IMR-90 (cell line): ENCODE measurements around the gene ADAMTSL2. TPM values are rescaled to one million over a fixed set of nuclear protein-coding genes. Genes with fewer than 3 reads are reported as not detected.

Source experiments
- ATAC-seq: fragments of 200-7000 bp; cut with Tn5 transposase; 2 replicates; pipeline ENCODE4 v1.9.1; 2020; ENCODE audit warnings: low read depth, mild to moderate bottlenecking, moderate library complexity
- BruUV-seq: library from RNA; stranded (reverse); fragments of 400-500 nt; replicated peaks from 2 replicates; lab custom pipeline; 2021; lab: Mats Ljungman, UMichigan
- CTCF ChIA-PET: fragments of 300-600 bp; formaldehyde crosslinking; extraction: SDS; loops from one replicate; lab custom pipeline; 2021; ENCODE audit warnings: antibody characterized with exemption; lab: Yijun Ruan, JAX
- POLR2A ChIA-PET: fragments of 300-600 bp; sonication (Branson Sonifier 250); formaldehyde crosslinking; loops from one replicate; lab custom pipeline; 2022; ENCODE audit warnings: antibody characterized with exemption; ENCODE audit not compliant: unreplicated experiment; lab: Charles Lee
- DNase-seq: peaks from one replicate; pipeline ENCODE4 v3.0.0; 2013
- H2AFZ ChIP-seq: replicated peaks from 2 replicates; pipeline ENCODE3; 2013; ENCODE audit warnings: low read length, mild to moderate bottlenecking; ENCODE audit not compliant: poor library complexity
- H2AK5ac ChIP-seq: 2 replicates; pipeline ENCODE4 v1.6.1; 2013; ENCODE audit warnings: low read depth, low read length, inconsistent platforms
- H2AK9ac ChIP-seq: replicated peaks from 2 replicates; pipeline ENCODE3; 2013; ENCODE audit warnings: mild to moderate bottlenecking, low read depth, low read length, moderate library complexity; ENCODE audit not compliant: poor library complexity
- H2BK120ac ChIP-seq: 2 replicates; pipeline ENCODE4 v1.6.1; 2013; ENCODE audit warnings: low read depth, low read length, inconsistent platforms
- H2BK15ac ChIP-seq: 3 replicates; pipeline ENCODE4 v1.6.1; 2013; ENCODE audit warnings: low read depth, low read length, inconsistent platforms
- H2BK20ac ChIP-seq: 2 replicates; pipeline ENCODE4 v1.6.1; 2013; ENCODE audit warnings: low read depth, mild to moderate bottlenecking, inconsistent platforms, low read length, moderate library complexity
- H2BK5ac ChIP-seq: 2 replicates; pipeline ENCODE4 v1.6.1; 2013; ENCODE audit warnings: mild to moderate bottlenecking, low read depth, low read length, inconsistent platforms; ENCODE audit not compliant: poor library complexity, severe bottlenecking
- H3K14ac ChIP-seq: replicated peaks from 2 replicates; pipeline ENCODE4 v1.6.1; 2013; ENCODE audit warnings: low read depth, low read length, inconsistent platforms
- H3K18ac ChIP-seq: 2 replicates; pipeline ENCODE4 v1.6.1; 2013; ENCODE audit warnings: low read depth, low read length, control low read depth
- H3K23ac ChIP-seq: 2 replicates; pipeline ENCODE4 v1.6.1; 2013; ENCODE audit warnings: low read depth, low read length, inconsistent platforms
- H3K27ac ChIP-seq: 2 replicates; pipeline ENCODE4 v1.5.1; 2013; ENCODE audit warnings: mild to moderate bottlenecking, control low read depth, low read length; ENCODE audit not compliant: insufficient read depth
- H3K27me3 ChIP-seq: 2 replicates; pipeline ENCODE4 v1.6.1; 2013; ENCODE audit warnings: low read length; ENCODE audit not compliant: control insufficient read depth, insufficient read depth
- H3K36me3 ChIP-seq: 2 replicates; pipeline ENCODE4 v1.6.1; 2013; ENCODE audit warnings: low read length, mixed read lengths; ENCODE audit not compliant: control insufficient read depth, insufficient read depth
- H3K4ac ChIP-seq: 2 replicates; pipeline ENCODE4 v1.6.1; 2013; ENCODE audit warnings: low read depth, low read length, inconsistent platforms
- H3K4me1 ChIP-seq: 2 replicates; pipeline ENCODE4 v1.6.1; 2013; ENCODE audit warnings: low read length, mixed read lengths; ENCODE audit not compliant: control insufficient read depth, insufficient read depth
- H3K4me2 ChIP-seq: 2 replicates; pipeline ENCODE4 v1.6.1; 2013; ENCODE audit warnings: low read depth, mild to moderate bottlenecking, control low read depth, low read length, moderate library complexity
- H3K4me3 ChIP-seq: 2 replicates; pipeline ENCODE4 v1.5.1; 2013; ENCODE audit warnings: low read depth, mild to moderate bottlenecking, control low read depth, low read length, moderate library complexity; ENCODE audit not compliant: insufficient read depth
- H3K56ac ChIP-seq: 2 replicates; pipeline ENCODE4 v1.6.1; 2013; ENCODE audit warnings: low read length, inconsistent platforms; ENCODE audit not compliant: insufficient read depth; ENCODE audit errors: extremely low read depth
- H3K79me1 ChIP-seq, 2 experiments: 2 replicates each; pipeline ENCODE4 v1.6.1; 2013; ENCODE audit warnings: low read length in 2 of 2, inconsistent platforms in 1 of 2, low read depth in 1 of 2
- H3K9ac ChIP-seq: 2 replicates; pipeline ENCODE4 v1.6.1; 2013; ENCODE audit warnings: low read depth, low read length, control low read depth
- H3K9me1 ChIP-seq: 2 replicates; pipeline ENCODE4 v1.6.1; 2013; ENCODE audit warnings: low read length, inconsistent platforms; ENCODE audit not compliant: insufficient read depth
- H3K9me3 ChIP-seq: 2 replicates; pipeline ENCODE4 v1.6.1; 2013; ENCODE audit warnings: low read length; ENCODE audit not compliant: control insufficient read depth, insufficient read depth
- H4K20me1 ChIP-seq: 2 replicates; pipeline ENCODE4 v1.6.1; 2013; ENCODE audit warnings: low read length, inconsistent platforms; ENCODE audit not compliant: insufficient read depth
- H4K5ac ChIP-seq: 2 replicates; pipeline ENCODE4 v1.6.1; 2013; ENCODE audit warnings: mild to moderate bottlenecking, low read depth, low read length, control low read depth
- H4K8ac ChIP-seq, 2 experiments: 2 replicates each; pipeline ENCODE4 v1.6.1; 2013; ENCODE audit warnings: low read depth in 2 of 2, low read length in 2 of 2, control low read depth in 1 of 2, inconsistent platforms in 1 of 2
- H4K91ac ChIP-seq: 2 replicates; pipeline ENCODE4 v1.6.1; 2013; ENCODE audit warnings: low read depth, low read length, inconsistent platforms; ENCODE audit not compliant: insufficient read depth
- BHLHE40 ChIP-seq: fragments of 150-350 bp; IDR thresholded peaks from 2 replicates; pipeline ENCODE4 v1.6.1; 2016; ENCODE audit warnings: mild to moderate bottlenecking, low read depth, low read length
- CEBPB ChIP-seq: IDR thresholded peaks from 2 replicates; pipeline ENCODE4 v1.6.1; 2012; ENCODE audit warnings: low read depth, low read length, improper control_type of control experiment
- CHD1 ChIP-seq: IDR thresholded peaks from 2 replicates; pipeline ENCODE4 v1.6.1; 2012; ENCODE audit warnings: low read depth, low read length, improper control_type of control experiment
- CTCF ChIP-seq: conservative IDR thresholded peaks from 2 replicates; pipeline ENCODE4 v1.5.1; 2012; ENCODE audit warnings: mild to moderate bottlenecking, low read depth, low read length, improper control_type of control experiment
- ELK1 ChIP-seq: fragments of 150-350 bp; IDR thresholded peaks from 2 replicates; pipeline ENCODE4 v1.6.1; 2016; ENCODE audit warnings: low read depth, mild to moderate bottlenecking, low read length, moderate library complexity, borderline replicate concordance
- FOS ChIP-seq: fragments of 150-350 bp; IDR thresholded peaks from 2 replicates; pipeline ENCODE4 v1.6.1; 2016; ENCODE audit warnings: low read depth, low read length
- MAZ ChIP-seq: IDR thresholded peaks from 2 replicates; pipeline ENCODE4 v1.6.1; 2012; ENCODE audit warnings: low read depth, mild to moderate bottlenecking, low read length, improper control_type of control experiment, moderate library complexity, borderline replicate concordance
- MXI1 ChIP-seq: IDR thresholded peaks from 2 replicates; pipeline ENCODE4 v1.6.1; 2012; ENCODE audit warnings: low read depth, mild to moderate bottlenecking, low read length, moderate library complexity, borderline replicate concordance
- NFE2L2 ChIP-seq: fragments of 150-350 bp; IDR thresholded peaks from 2 replicates; pipeline ENCODE4 v1.6.1; 2016; ENCODE audit warnings: low read depth, mild to moderate bottlenecking, low read length
- POLR2A ChIP-seq: IDR thresholded peaks from 2 replicates; pipeline ENCODE4 v1.6.1; 2012; ENCODE audit warnings: mild to moderate bottlenecking, low read depth, low read length
- RAD21 ChIP-seq: IDR thresholded peaks from 2 replicates; pipeline ENCODE4 v1.6.1; 2012; ENCODE audit warnings: low read length, improper control_type of control experiment
- RCOR1 ChIP-seq: IDR thresholded peaks from 2 replicates; pipeline ENCODE4 v1.6.1; 2012; ENCODE audit warnings: mild to moderate bottlenecking, low read length, improper control_type of control experiment; ENCODE audit not compliant: insufficient replicate concordance
- SMC3 ChIP-seq: fragments of 150-350 bp; IDR thresholded peaks from 2 replicates; pipeline ENCODE4 v1.6.1; 2016; ENCODE audit warnings: low read depth, mild to moderate bottlenecking, antibody characterized with exemption, low read length, moderate library complexity
- USF2 ChIP-seq: fragments of 150-350 bp; IDR thresholded peaks from 2 replicates; pipeline ENCODE4 v1.6.1; 2017; ENCODE audit warnings: mild to moderate bottlenecking, antibody characterized with exemption, low read length, low read depth
- WGBS, 2 experiments: methylation state at CpG; one replicate each; pipeline versions ENCODE4 v1.1.5 to v1.1.7; 2013; ENCODE audit warnings: missing lambda C conversion rate in 2 of 2; ENCODE audit not compliant: insufficient read length in 1 of 2; ENCODE audit errors: extremely low coverage in 2 of 2; 5-methylcytosine and 5-hydroxymethylcytosine counted together
- dilution Hi-C: fragments of 300-500 bp; cut with HindIII; formaldehyde crosslinking; loops from one replicate; pipeline ENCODE4 v1.14.3; 2018; ENCODE audit warnings: low sequenced_read_pairs; ENCODE audit not compliant: unreplicated experiment
- in situ Hi-C: fragments of 300-500 bp; cut with MboI; formaldehyde crosslinking; loops from 3 replicates; pipeline ENCODE4 v1.14.3; 2019; ENCODE audit warnings: low sequenced_read_pairs, inconsistent platforms, mixed read lengths
- intact Hi-C: fragments of 100-400 bp; cut with micrococcal nuclease; formaldehyde crosslinking; loops from 2 replicates; pipeline ENCODE4 v1.10.0; 2022
- polyA plus RNA-seq, 3 experiments: library from polyadenylated mRNA; depleted of rRNA; stranded (reverse); fragments of >200 nt; gene quantifications; 2 replicates each; pipeline ENCODE4 v1.2.3, GENCODE V29; 2012; ENCODE audit warnings: low replicate concordance in 1 of 3
- total RNA-seq: library from RNA; depleted of rRNA; stranded (reverse); fragments of >200 nt; gene quantifications from 2 replicates; pipeline ENCODE4 v1.2.3, GENCODE V29; 2012

ADAMTSL2 gene
- total and polyA plus RNA-seq, 2 of the 4 experiments (the other 2 are of a cell fraction): not detected

DNA sequence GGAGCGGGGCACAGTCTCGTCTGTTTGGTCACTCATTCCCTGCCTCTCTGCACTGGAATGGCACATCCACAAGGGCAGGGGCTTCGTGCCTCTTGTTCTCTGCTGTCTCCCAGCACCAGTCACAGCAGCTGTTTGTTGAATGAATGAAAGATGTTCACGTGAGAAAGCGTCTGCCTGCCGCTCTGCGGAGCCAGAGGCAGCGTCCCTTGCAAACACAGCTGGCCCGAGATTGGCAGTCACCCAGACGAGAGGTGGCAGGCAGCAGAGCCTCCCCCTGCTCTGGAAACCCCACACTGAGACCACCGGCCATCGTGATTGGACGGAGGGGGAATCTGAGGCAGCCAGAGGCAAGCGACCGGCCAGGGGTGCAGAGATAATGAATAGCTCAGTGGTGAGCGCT is 80.7 kb downstream of the ADAMTSL2 start:
- Histone ChIP-seq H2BK20ac (no peak overlapping the region), H3K4me3 (no peak overlapping the region), H2AK9ac (no peak overlapping the region), H2BK120ac (no peak overlapping the region), H2BK15ac (no peak overlapping the region), H4K20me1 (no peaks in the 10 kb centered on the region), H3K9me1 (no peaks in the 10 kb centered on the region), H3K9me3 (no peaks in the 10 kb centered on the region), H3K18ac (no peak overlapping the region), H3K4me2 (no peak overlapping the region), H3K23ac (no peak overlapping the region), H3K79me1 (no peaks in the 10 kb centered on the region), H2AFZ (no peak overlapping the region), H3K36me3 (no peaks in the 10 kb centered on the region), H2BK5ac (no peak overlapping the region), H3K9ac (no peak overlapping the region), H2AK5ac (no peak overlapping the region), H3K27me3 (peaks cover 53% of the 10 kb centered on the region), H4K8ac (no peak overlapping the region), H3K27ac (no peak overlapping the region), H3K4ac (no peak overlapping the region), H3K4me1 (no peaks in the 10 kb centered on the region), H3K56ac (no peak overlapping the region), H3K14ac (no peak overlapping the region), H4K91ac (no peak overlapping the region), H4K5ac (no peak overlapping the region)
- no peak for ATAC-seq
- intact Hi-C loops (no loop called here), in situ Hi-C loops (no loop called here), dilution Hi-C loops (no loop called here)
- no peak for TF ChIP-seq FOS
- no peak for TF ChIP-seq RCOR1
- TF ChIP-seq POLR2A: no peak
- no peak for TF ChIP-seq MXI1
- no peak for TF ChIP-seq CEBPB
- TF ChIP-seq BHLHE40: no peak
- no peak for TF ChIP-seq CTCF
- no peak for TF ChIP-seq CHD1
- no peak for TF ChIP-seq RAD21
- no peak for TF ChIP-seq USF2
- TF ChIP-seq MAZ: no peak
- no peak for TF ChIP-seq ELK1
- TF ChIP-seq SMC3: no peak
- no peak for TF ChIP-seq NFE2L2
- WGBS, 2 experiments: 2% methylated on average over 6 of the region's 16 CpGs; no CpG with 5 or more reads in 1 of the 2 experiments
- CTCF ChIA-PET: no interaction called here
- DNase-seq: no peak
- no TSS peak for BruUV-seq
- POLR2A ChIA-PET: no interaction called here
